CD4-positive, alpha-beta T cell (primary cell): ENCODE data around the gene LTA. TPM values are rescaled to one million over a fixed set of nuclear protein-coding genes. Genes with fewer than 3 reads are reported as not detected.

ENCODE experiments used
- ATAC-seq: fragments of 200-7000 bp; cut with Tn5 transposase; one replicate; pipeline ENCODE4 v1.10.0; 2022; ENCODE audit warnings: mild to moderate bottlenecking; ENCODE audit not compliant: poor library complexity
- CTCF ChIA-PET: fragments of 350-600 bp; sonication (Branson Sonifier 250); formaldehyde crosslinking; loops from one replicate; lab custom pipeline; 2021; ENCODE audit warnings: antibody characterized with exemption, inconsistent platforms; lab: Charles Lee
- POLR2A ChIA-PET: fragments of 350-600 bp; sonication (Branson Sonifier 250); formaldehyde crosslinking; loops from one replicate; lab custom pipeline; 2021; ENCODE audit warnings: antibody characterized with exemption, inconsistent platforms; lab: Charles Lee
- DNase-seq, 14 experiments: peaks; one replicate each; pipeline ENCODE4 v3.0.0-alpha.2; 2013 to 2020; ENCODE audit warnings: mixed read lengths in 2 of 14
- H3K27ac ChIP-seq, 2 donors: one replicate each; pipeline versions ENCODE4 v1.5.1 to v1.7.0; 2013; ENCODE audit warnings: low read length in 2 of 2, low read depth in 1 of 2, mild to moderate bottlenecking in 1 of 2
- H3K27me3 ChIP-seq, 2 experiments: 1 replicate in 1 of 2; 2 replicates in 1 of 2; pipeline versions ENCODE4 v1.6.1 to v1.7.0; 2013; ENCODE audit warnings: low read length in 2 of 2, control low read depth in 1 of 2, mild to moderate bottlenecking in 1 of 2, moderate library complexity in 1 of 2; ENCODE audit not compliant: insufficient read depth in 2 of 2, control insufficient read depth in 1 of 2
- H3K36me3 ChIP-seq: one replicate; pipeline ENCODE4 v1.6.1; 2013; ENCODE audit warnings: low read length, control low read depth; ENCODE audit not compliant: insufficient read depth
- H3K4me1 ChIP-seq: one replicate; pipeline ENCODE4 v1.6.1; 2013; ENCODE audit warnings: low read length, control low read depth; ENCODE audit not compliant: insufficient read depth
- H3K4me3 ChIP-seq: one replicate; pipeline ENCODE4 v1.5.1; 2013; ENCODE audit warnings: mild to moderate bottlenecking, low read length, moderate library complexity
- H3K9me3 ChIP-seq, 2 experiments: 1 replicate in 1 of 2; 2 replicates in 1 of 2; pipeline versions ENCODE4 v1.6.1 to v1.7.0; 2013; ENCODE audit warnings: low read length in 2 of 2, mild to moderate bottlenecking in 2 of 2, control low read depth in 1 of 2, moderate library complexity in 1 of 2; ENCODE audit not compliant: control insufficient read depth in 1 of 2, insufficient read depth in 1 of 2
- H3K27ac Mint-ChIP-seq: one replicate; pipeline ENCODE4 v1.8.0; 2020; ENCODE audit warnings: mixed read lengths
- H3K27me3 Mint-ChIP-seq: one replicate; pipeline ENCODE4 v1.8.0; 2021; ENCODE audit warnings: mixed read lengths
- H3K36me3 Mint-ChIP-seq: one replicate; pipeline ENCODE4 v1.8.0; 2021; ENCODE audit warnings: low read depth, mixed read lengths
- H3K4me1 Mint-ChIP-seq: one replicate; pipeline ENCODE4 v1.8.0; 2021; ENCODE audit warnings: low read depth, mixed read lengths
- H3K4me3 Mint-ChIP-seq: one replicate; pipeline ENCODE4 v1.8.0; 2020; ENCODE audit warnings: mild to moderate bottlenecking, mixed read lengths
- H3K9me3 Mint-ChIP-seq: one replicate; pipeline ENCODE4 v1.8.0; 2020; ENCODE audit warnings: mixed read lengths
- CTCF ChIP-seq: fragments of 200-600 bp; IDR thresholded peaks from one replicate; pipeline ENCODE4 v1.8.0; 2022; ENCODE audit warnings: antibody characterized with exemption, mild to moderate bottlenecking
- intact Hi-C, 2 experiments: fragments of 100-400 bp; cut with DNase I in 1 of 2; cut with micrococcal nuclease in 1 of 2; formaldehyde crosslinking; loops; one replicate each; pipeline versions ENCODE4 v1.15.1 to v1.9.0; 2023 to 2025; cut with DNase I, micrococcal nuclease
- total RNA-seq, 174 experiments: library from RNA in 2 of 174; stranded (reverse) in 2 of 174; gene quantifications; one replicate each; pipeline ENCODE4 v1.2.3 and lab custom pipeline; 2021 to 2026

The LTA gene
- total RNA-seq, 2 experiments from 2014 or later: 15.4 to 16.7 TPM

GRCh38 chr6:31556307-31556706 is 15.8 kb upstream of the LTA start:
- Histone ChIP-seq H3K4me3 (no peak overlapping the region), H3K9me3 (no peaks in the 10 kb centered on the region), H3K4me1 (peaks cover 61% of the 10 kb centered on the region), H3K27me3 (no peaks in the 10 kb centered on the region), H3K27ac (no peak overlapping the region), H3K36me3 (peaks cover 13% of the 10 kb centered on the region)
- Mint-ChIP-seq H3K27me3 (no peaks in the 10 kb centered on the region), H3K36me3 (peaks cover 24% of the 10 kb centered on the region), H3K9me3 (no peaks in the 10 kb centered on the region), H3K4me1 (peaks cover 41% of the 10 kb centered on the region), H3K27ac (peak overlapping the region; percentile 47), H3K4me3 (no peak overlapping the region)
- ChIA-PET CTCF (interaction anchor here (1.2 to 6.2 kb wide), 5 partner anchors 10 to 41 kb away, joined by 3 to 32 read pairs (median 4); partner anchors contain the start of genes LTB and TNF), POLR2A (interaction anchor here (0.9 to 34.9 kb wide), 3 partner anchors 13 to 30 kb away, joined by 3 to 1160 read pairs (median 43); partner anchors contain the start of genes LST1, LTA, LTB and NCR3)
- ATAC-seq: no peak
- intact Hi-C loops: no loop called here
- TF ChIP-seq CTCF: no peak
- peak in 1 of 14 experiments; percentile 45 for DNase-seq

- H3K27ac Mint-ChIP-seq: no peak overlapping the region
- H3K4me3 ChIP-seq: no peak overlapping the region
- no peak for ATAC-seq
Measured at GRCh38 chr6:31557443-31558317, 14.4 kb upstream of the LTA start.

More at GRCh38 chr6:31557443-31558317, 14.4 kb upstream of the LTA start:
- POLR2A ChIA-PET: interaction anchor here (1.0 to 34.9 kb wide), 4 partner anchors 10 to 28 kb away, joined by 4 to 1160 read pairs (median 26); partner anchors contain the start of genes DDX39B, LST1, LTA and LTB
- Histone ChIP-seq H3K27ac (peak overlapping the region; percentile 63 to 74), H3K27me3 (no peaks in the 10 kb centered on the region), H3K4me1 (peaks cover 66% of the 10 kb centered on the region), H3K36me3 (peaks cover 13% of the 10 kb centered on the region), H3K9me3 (no peaks in the 10 kb centered on the region)
- no peak overlapping the region for H3K4me3 Mint-ChIP-seq
- DNase-seq: no peak
- intact Hi-C loops: loop anchor here in 1 of 2 experiments (2.0 kb wide), 2 partner anchors 15 to 23 kb away; partner anchors contain the start of gene LTA
- peaks cover 29% of the 10 kb centered on the region for H3K36me3 Mint-ChIP-seq
- no peaks in the 10 kb centered on the region for H3K9me3 Mint-ChIP-seq
- H3K27me3 Mint-ChIP-seq: no peaks in the 10 kb centered on the region
- peaks cover 46% of the 10 kb centered on the region for H3K4me1 Mint-ChIP-seq
- no peak for TF ChIP-seq CTCF
- CTCF ChIA-PET: interaction anchor here (1.7 to 6.2 kb wide), 2 partner anchors 20 to 40 kb away, joined by 7 to 32 read pairs; no protein-coding TSS in a partner anchor
